ENCODE data around the gene ZNF319. TPM values are rescaled to one million over a fixed set of nuclear protein-coding genes. Genes with fewer than 3 reads are reported as not detected.

The ZNF319 gene
- total RNA-seq, 1 experiment from 2014 or later = 5.5 TPM

DNA sequence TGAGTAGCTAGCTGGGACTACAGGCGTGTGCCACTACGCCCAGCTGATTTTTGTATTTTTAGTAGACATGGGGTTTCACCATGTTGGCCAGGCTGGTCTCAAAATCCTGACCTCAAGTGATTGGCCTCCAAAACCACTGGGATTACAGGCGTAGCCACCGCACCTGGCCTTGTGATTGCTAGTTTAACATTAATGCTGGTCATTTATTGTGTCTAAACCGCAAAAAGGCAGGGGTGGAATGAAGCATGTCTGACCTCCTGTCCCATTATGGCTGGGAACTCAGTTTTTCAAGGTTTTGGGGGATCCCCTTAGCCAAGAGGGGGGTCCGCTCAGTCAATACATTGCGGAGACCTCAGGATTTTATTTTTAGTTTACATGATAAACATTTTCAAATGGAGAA is 18.8 kb downstream of the ZNF319 start:
- CTCF ChIA-PET = interaction anchor here (1.8 kb wide), 1 partner anchor 206 kb away, joined by 4 read pairs; no protein-coding TSS in a partner anchor
- Mint-ChIP-seq H3K4me3 (no peak overlapping the region), H3K36me3 (no peaks in the 10 kb centered on the region), H3K27ac (no peak overlapping the region), H3K4me1 (peaks cover 9% of the 10 kb centered on the region), H3K27me3 (ENCODE audit: low read depth) (peaks cover 32% of the 10 kb centered on the region), H3K9me3 (no peaks in the 10 kb centered on the region)
- POLR2A ChIA-PET = no interaction called here
- TF ChIP-seq RELA (CRISPR knock-in tag; IDR thresholded peaks at IDR 0.05; ENCODE audit: borderline replicate concordance) (no peak), TP53 (CRISPR knock-in tag; IDR thresholded peaks at IDR 0.05) (no peak), NFYB (CRISPR knock-in tag; conservative IDR thresholded peaks at IDR 0.05; ENCODE audit: low read depth) (no peak), AR (CRISPR knock-in tag; IDR thresholded peaks at IDR 0.05) (no peak), ETV6 (CRISPR knock-in tag; IDR thresholded peaks at IDR 0.05) (no peak), RORB (CRISPR knock-in tag; IDR thresholded peaks at IDR 0.05) (no peak), TEAD1 (CRISPR knock-in tag; IDR thresholded peaks at IDR 0.05) (no peak), ZNF219 (CRISPR knock-in tag; IDR thresholded peaks at IDR 0.05; ENCODE audit: borderline replicate concordance) (no peak), ESRRA (CRISPR knock-in tag; IDR thresholded peaks at IDR 0.05; ENCODE audit: borderline replicate concordance) (no peak), MLX (CRISPR knock-in tag; IDR thresholded peaks at IDR 0.05) (no peak)
- TF ChIP-seq, protein P1, sequence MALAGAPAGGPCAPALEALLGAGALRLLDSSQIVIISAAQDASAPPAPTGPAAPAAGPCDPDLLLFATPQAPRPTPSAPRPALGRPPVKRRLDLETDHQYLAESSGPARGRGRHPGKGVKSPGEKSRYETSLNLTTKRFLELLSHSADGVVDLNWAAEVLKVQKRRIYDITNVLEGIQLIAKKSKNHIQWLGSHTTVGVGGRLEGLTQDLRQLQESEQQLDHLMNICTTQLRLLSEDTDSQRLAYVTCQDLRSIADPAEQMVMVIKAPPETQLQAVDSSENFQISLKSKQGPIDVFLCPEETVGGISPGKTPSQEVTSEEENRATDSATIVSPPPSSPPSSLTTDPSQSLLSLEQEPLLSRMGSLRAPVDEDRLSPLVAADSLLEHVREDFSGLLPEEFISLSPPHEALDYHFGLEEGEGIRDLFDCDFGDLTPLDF (CRISPR knock-in tag; IDR thresholded peaks at IDR 0.05) = no peak
- TF ChIP-seq, protein P2, sequence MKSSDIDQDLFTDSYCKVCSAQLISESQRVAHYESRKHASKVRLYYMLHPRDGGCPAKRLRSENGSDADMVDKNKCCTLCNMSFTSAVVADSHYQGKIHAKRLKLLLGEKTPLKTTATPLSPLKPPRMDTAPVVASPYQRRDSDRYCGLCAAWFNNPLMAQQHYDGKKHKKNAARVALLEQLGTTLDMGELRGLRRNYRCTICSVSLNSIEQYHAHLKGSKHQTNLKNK (CRISPR knock-in tag; IDR thresholded peaks at IDR 0.05) = no peak
- DNase-seq (ENCODE audit: low spot score) (no peak), ATAC-seq (no peak)

DNA sequence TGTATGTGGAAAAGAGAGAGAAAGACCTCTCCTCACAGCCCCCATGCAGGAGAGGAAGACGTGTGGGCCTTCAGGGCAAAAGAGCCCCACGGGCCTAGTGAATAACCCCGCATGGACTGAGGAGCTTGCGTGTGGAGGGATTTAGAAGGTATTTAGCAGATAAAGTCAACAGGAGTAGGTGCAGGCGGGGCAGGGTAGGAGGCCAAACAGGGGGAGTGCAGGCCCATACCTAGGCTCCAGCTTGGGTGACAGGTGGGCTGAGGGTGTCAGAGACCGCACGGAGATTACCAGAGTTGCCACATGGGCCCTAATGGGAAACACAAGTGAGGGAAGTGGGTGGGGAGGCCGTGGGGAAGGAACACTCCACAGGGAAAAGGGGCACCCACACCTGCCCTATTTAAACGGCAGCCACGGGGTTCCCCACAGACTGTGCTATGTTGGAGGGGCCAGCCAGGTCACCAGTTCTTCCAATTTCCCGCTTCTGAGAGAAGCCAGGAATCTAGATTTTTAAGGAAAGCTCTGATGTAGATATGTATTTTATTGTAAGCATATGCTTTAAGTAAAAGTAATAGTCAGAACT is 21.4 kb downstream of the ZNF319 start:
- H3K36me3 Mint-ChIP-seq = no peaks in the 10 kb centered on the region
- no peak for ATAC-seq
- DNase-seq (ENCODE audit: low spot score) = no peak
- no peak overlapping the region for H3K27ac Mint-ChIP-seq
- H3K27me3 Mint-ChIP-seq (ENCODE audit: low read depth) = peaks cover 8% of the 10 kb centered on the region
- CTCF ChIA-PET = interaction anchor here (2.0 to 2.9 kb wide), 2 partner anchors 72 kb away, joined by 7 to 26 read pairs; no protein-coding TSS in a partner anchor
- H3K9me3 Mint-ChIP-seq = no peaks in the 10 kb centered on the region
- peaks cover 1% of the 10 kb centered on the region for H3K4me1 Mint-ChIP-seq
- POLR2A ChIA-PET = no interaction called here
- H3K4me3 Mint-ChIP-seq = no peak overlapping the region
- no peak for TF ChIP-seq PRRX2 (CRISPR knock-in tag; IDR thresholded peaks at IDR 0.05)
- TF ChIP-seq RORB (CRISPR knock-in tag; IDR thresholded peaks at IDR 0.05) = no peak
- TF ChIP-seq, protein P3, sequence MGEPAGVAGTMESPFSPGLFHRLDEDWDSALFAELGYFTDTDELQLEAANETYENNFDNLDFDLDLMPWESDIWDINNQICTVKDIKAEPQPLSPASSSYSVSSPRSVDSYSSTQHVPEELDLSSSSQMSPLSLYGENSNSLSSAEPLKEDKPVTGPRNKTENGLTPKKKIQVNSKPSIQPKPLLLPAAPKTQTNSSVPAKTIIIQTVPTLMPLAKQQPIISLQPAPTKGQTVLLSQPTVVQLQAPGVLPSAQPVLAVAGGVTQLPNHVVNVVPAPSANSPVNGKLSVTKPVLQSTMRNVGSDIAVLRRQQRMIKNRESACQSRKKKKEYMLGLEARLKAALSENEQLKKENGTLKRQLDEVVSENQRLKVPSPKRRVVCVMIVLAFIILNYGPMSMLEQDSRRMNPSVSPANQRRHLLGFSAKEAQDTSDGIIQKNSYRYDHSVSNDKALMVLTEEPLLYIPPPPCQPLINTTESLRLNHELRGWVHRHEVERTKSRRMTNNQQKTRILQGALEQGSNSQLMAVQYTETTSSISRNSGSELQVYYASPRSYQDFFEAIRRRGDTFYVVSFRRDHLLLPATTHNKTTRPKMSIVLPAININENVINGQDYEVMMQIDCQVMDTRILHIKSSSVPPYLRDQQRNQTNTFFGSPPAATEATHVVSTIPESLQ (CRISPR knock-in tag; IDR thresholded peaks at IDR 0.05) = no peak
- TF ChIP-seq ZNF232 (CRISPR knock-in tag; IDR thresholded peaks at IDR 0.05) = no peak
- TF ChIP-seq FOXK1 (CRISPR knock-in tag; IDR thresholded peaks at IDR 0.05) = no peak
- TF ChIP-seq ZNF317 (CRISPR knock-in tag; IDR thresholded peaks at IDR 0.05; ENCODE audit: borderline replicate concordance, low read depth) = no peak
- no peak for TF ChIP-seq GABPB1 (CRISPR knock-in tag; IDR thresholded peaks at IDR 0.05)
- TF ChIP-seq PRDM15 (CRISPR knock-in tag; IDR thresholded peaks at IDR 0.05) = no peak
- no peak for TF ChIP-seq E2F4 (CRISPR knock-in tag; IDR thresholded peaks at IDR 0.05; ENCODE audit: borderline replicate concordance, low read depth)
- no peak for TF ChIP-seq GTF2I (CRISPR knock-in tag; conservative IDR thresholded peaks at IDR 0.05)
- no peak for TF ChIP-seq KAT7 (CRISPR knock-in tag; IDR thresholded peaks at IDR 0.05; ENCODE audit: borderline replicate concordance)
- no peak for TF ChIP-seq ZBTB21 (CRISPR knock-in tag; IDR thresholded peaks at IDR 0.05; ENCODE audit: borderline replicate concordance)
- no peak for TF ChIP-seq ZNF263 (CRISPR knock-in tag; IDR thresholded peaks at IDR 0.05; ENCODE audit: low read depth)
